ENCODE measurements around the gene PALLD.

- TF ChIP-seq CTCF (optimal IDR thresholded peaks at IDR 0.05 in 1 of 3, IDR thresholded peaks at IDR 0.05 in 1 of 3, conservative IDR thresholded peaks at IDR 0.05 in 1 of 3; ENCODE audit: extremely low read depth in 1 of 3, insufficient read depth in 2 of 3, low read length in 3 of 3) (no peak), EZH2 (IDR thresholded peaks at IDR 0.05; ENCODE audit: low read length) (no peak)
Measured at GRCh38 chr4:168797738-168798375, 301.0 kb downstream of the PALLD start.

All from keratinocyte (primary cell).